Esophagus squamous epithelium (tissue), 4 donors: ENCODE measurements around the gene RNU11.

Experiments used
- POLR2A ChIP-seq, 4 donors: fragments of 450-650 bp; IDR thresholded peaks; one replicate each; pipeline ENCODE4 v1.6.1; 2017; ENCODE audit warnings: antibody characterized with exemption in 4 of 4, mild to moderate bottlenecking in 4 of 4, moderate library complexity in 3 of 4
- TF ChIP-seq, protein P1 (sequence below), 6 experiments: fragments of 450-650 bp in 4 of 6; fragments of 200-600 bp in 2 of 6; sonication (generic) in 2 of 6; IDR thresholded peaks; one replicate each; pipeline ENCODE4 v1.5.1; 2016 to 2019; ENCODE audit warnings: antibody characterized with exemption in 6 of 6, mild to moderate bottlenecking in 4 of 6, moderate library complexity in 4 of 6

DNA sequence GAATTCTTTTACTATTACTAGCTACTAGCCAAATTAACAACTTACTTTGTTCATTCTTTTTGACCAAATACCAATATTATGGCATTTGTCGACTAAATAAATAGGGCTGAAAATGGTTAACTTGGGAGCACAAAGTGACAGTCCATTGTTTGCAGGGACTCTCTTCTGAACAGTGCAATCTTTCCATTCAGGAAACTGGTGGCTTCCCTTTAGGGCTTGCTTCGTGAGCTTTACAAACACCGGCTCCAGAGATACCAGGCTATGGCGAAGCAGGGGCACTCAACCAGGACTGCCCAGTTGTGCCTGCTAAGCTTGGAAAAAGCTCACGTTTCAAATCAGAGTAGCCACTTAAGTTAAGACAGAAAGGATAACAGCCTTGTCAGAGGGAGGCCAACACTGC, 44.0 kb upstream of the RNU11 start:
- TF ChIP-seq POLR2A (IDR thresholded peaks at IDR 0.05): no peak
- TF ChIP-seq, protein P1, sequence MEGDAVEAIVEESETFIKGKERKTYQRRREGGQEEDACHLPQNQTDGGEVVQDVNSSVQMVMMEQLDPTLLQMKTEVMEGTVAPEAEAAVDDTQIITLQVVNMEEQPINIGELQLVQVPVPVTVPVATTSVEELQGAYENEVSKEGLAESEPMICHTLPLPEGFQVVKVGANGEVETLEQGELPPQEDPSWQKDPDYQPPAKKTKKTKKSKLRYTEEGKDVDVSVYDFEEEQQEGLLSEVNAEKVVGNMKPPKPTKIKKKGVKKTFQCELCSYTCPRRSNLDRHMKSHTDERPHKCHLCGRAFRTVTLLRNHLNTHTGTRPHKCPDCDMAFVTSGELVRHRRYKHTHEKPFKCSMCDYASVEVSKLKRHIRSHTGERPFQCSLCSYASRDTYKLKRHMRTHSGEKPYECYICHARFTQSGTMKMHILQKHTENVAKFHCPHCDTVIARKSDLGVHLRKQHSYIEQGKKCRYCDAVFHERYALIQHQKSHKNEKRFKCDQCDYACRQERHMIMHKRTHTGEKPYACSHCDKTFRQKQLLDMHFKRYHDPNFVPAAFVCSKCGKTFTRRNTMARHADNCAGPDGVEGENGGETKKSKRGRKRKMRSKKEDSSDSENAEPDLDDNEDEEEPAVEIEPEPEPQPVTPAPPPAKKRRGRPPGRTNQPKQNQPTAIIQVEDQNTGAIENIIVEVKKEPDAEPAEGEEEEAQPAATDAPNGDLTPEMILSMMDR (IDR thresholded peaks at IDR 0.05): no peak
